NCI-H446 treated with DMSO at 0.1 percent for 48 hours (cell line): ENCODE data around the gene CNTN1.

ENCODE experiments used
- DNase-seq: peaks from one replicate; lab custom pipeline; 2025; lab: John Stamatoyannopoulos, UW

CNTN1 gene

GRCh38 chr12:40768125-40768864 lies 76.1 kb downstream of the CNTN1 start:
- no peak for DNase-seq

- no peak for DNase-seq
Observed at GRCh38 chr12:40769846-40770245, 77.6 kb downstream of the CNTN1 start.

- DNase-seq: no peak
Observed at GRCh38 chr12:40770781-40771180, 78.5 kb downstream of the CNTN1 start.

GRCh38 chr12:40775661-40776060 lies 83.4 kb downstream of the CNTN1 start:
- no peak for DNase-seq

GRCh38 chr12:40784102-40784501 lies 91.9 kb downstream of the CNTN1 start:
- DNase-seq: no peak

GRCh38 chr12:40788276-40788675 lies 96.0 kb downstream of the CNTN1 start:
- DNase-seq: peak; percentile 26

- no peak for DNase-seq
Observed at GRCh38 chr12:40792792-40793386, 100.7 kb downstream of the CNTN1 start.

- DNase-seq: no peak
Observed at GRCh38 chr12:40793471-40793870, 101.2 kb downstream of the CNTN1 start.

- DNase-seq: no peak
Observed at GRCh38 chr12:40794087-40794486, 101.8 kb downstream of the CNTN1 start.

GRCh38 chr12:40801082-40801481 lies 108.8 kb downstream of the CNTN1 start:
- no peak for DNase-seq

- no peak for DNase-seq
Observed at GRCh38 chr12:40801861-40802260, 109.6 kb downstream of the CNTN1 start.

- DNase-seq: peak; percentile 14
Observed at GRCh38 chr12:40802656-40803055, 110.4 kb downstream of the CNTN1 start.

- DNase-seq: peak; percentile 48
Observed at GRCh38 chr12:40819436-40820108, 127.3 kb downstream of the CNTN1 start.

GRCh38 chr12:40820794-40821484 lies 128.7 kb downstream of the CNTN1 start:
- no peak for DNase-seq

- no peak for DNase-seq
Observed at GRCh38 chr12:40825156-40825555, 132.9 kb downstream of the CNTN1 start.

GRCh38 chr12:40827683-40828592 lies 135.7 kb downstream of the CNTN1 start:
- no peak for DNase-seq

- no peak for DNase-seq
Observed at GRCh38 chr12:40828593-40828990, 136.4 kb downstream of the CNTN1 start.

GRCh38 chr12:40829738-40830144 lies 137.5 kb downstream of the CNTN1 start:
- DNase-seq: no peak

- DNase-seq: no peak
Observed at GRCh38 chr12:40831916-40832315, 139.7 kb downstream of the CNTN1 start.

GRCh38 chr12:40832668-40833067 lies 140.4 kb downstream of the CNTN1 start:
- DNase-seq: no peak

- no peak for DNase-seq
Observed at GRCh38 chr12:40833818-40834217, 141.6 kb downstream of the CNTN1 start.

GRCh38 chr12:40834321-40834720 lies 142.1 kb downstream of the CNTN1 start:
- peak; percentile 64 for DNase-seq
